WTC11 (cell line): ENCODE data around the gene ZNF593OS. TPM values are rescaled to one million over a fixed set of nuclear protein-coding genes. Genes with fewer than 3 reads are reported as not detected.

ENCODE experiments used
- ATAC-seq: fragments of 200-7000 bp; cut with Tn5 transposase; 2 replicates; pipeline ENCODE4 v1.10.0; 2021; ENCODE audit warnings: mild to moderate bottlenecking, moderate library complexity
- CTCF ChIA-PET: fragments of 300-600 bp; sonication (Branson Sonifier 250); formaldehyde crosslinking; loops from one replicate; lab custom pipeline; 2021; ENCODE audit warnings: antibody characterized with exemption; lab: Charles Lee
- POLR2A ChIA-PET: fragments of 350-600 bp; sonication (Branson Sonifier 250); formaldehyde crosslinking; loops from one replicate; lab custom pipeline; 2021; ENCODE audit warnings: antibody characterized with exemption; lab: Charles Lee
- DNase-seq: peaks from one replicate; pipeline ENCODE4 v3.0.0; 2021; ENCODE audit warnings: low spot score
- H3K27ac Mint-ChIP-seq: 2 replicates; pipeline ENCODE4 v1.8.0; 2021; ENCODE audit warnings: mixed read lengths
- H3K27me3 Mint-ChIP-seq: 2 replicates; pipeline ENCODE4 v1.8.0; 2021; ENCODE audit warnings: low read depth, mild to moderate bottlenecking, moderate library complexity, mixed read lengths
- H3K36me3 Mint-ChIP-seq: 2 replicates; pipeline ENCODE4 v1.8.0; 2021; ENCODE audit warnings: mixed read lengths
- H3K4me1 Mint-ChIP-seq: 2 replicates; pipeline ENCODE4 v1.8.0; 2022; ENCODE audit warnings: mixed read lengths
- H3K4me3 Mint-ChIP-seq: 2 replicates; pipeline ENCODE4 v1.8.0; 2021; ENCODE audit warnings: mild to moderate bottlenecking, moderate library complexity, mixed read lengths
- H3K9me3 Mint-ChIP-seq: 2 replicates; pipeline ENCODE4 v1.8.0; 2021; ENCODE audit warnings: mixed read lengths
- ATF1 ChIP-seq: sonication (generic); formaldehyde crosslinking; IDR thresholded peaks from 2 replicates; pipeline ENCODE4 v1.8.1; 2023; ENCODE audit warnings: mild to moderate bottlenecking, moderate library complexity, missing genetic modification reagents
- CBFB ChIP-seq: sonication (generic); formaldehyde crosslinking; IDR thresholded peaks from 2 replicates; pipeline ENCODE4 v1.8.1; 2022; ENCODE audit warnings: mild to moderate bottlenecking, low read depth, missing genetic modification reagents
- GTF2I ChIP-seq: fragments of 250-450 bp; sonication (Bioruptor Pico); conservative IDR thresholded peaks from 2 replicates; pipeline ENCODE4 v1.4.0; 2021; ENCODE audit warnings: mild to moderate bottlenecking
- JAZF1 ChIP-seq: fragments of 250-450 bp; sonication (Bioruptor Pico); IDR thresholded peaks from 2 replicates; pipeline ENCODE4 v1.9.0; 2021; ENCODE audit warnings: moderate library complexity, mild to moderate bottlenecking, inconsistent platforms
- SMAD4 ChIP-seq: sonication (generic); formaldehyde crosslinking; IDR thresholded peaks from 2 replicates; pipeline ENCODE4 v1.8.0; 2022; ENCODE audit warnings: mild to moderate bottlenecking, missing genetic modification reagents
- ZBTB21 ChIP-seq: sonication (generic); formaldehyde crosslinking; IDR thresholded peaks from 2 replicates; pipeline ENCODE4 v1.8.1; 2023; ENCODE audit warnings: mild to moderate bottlenecking, missing genetic modification reagents, borderline replicate concordance
- ZNF219 ChIP-seq: sonication (generic); formaldehyde crosslinking; IDR thresholded peaks from 2 replicates; pipeline ENCODE4 v1.8.0; 2023; ENCODE audit warnings: missing genetic modification reagents, mild to moderate bottlenecking, borderline replicate concordance
- ZNF396 ChIP-seq: fragments of 250-450 bp; sonication (Bioruptor Pico); IDR thresholded peaks from 2 replicates; pipeline ENCODE4 v1.8.0; 2021; ENCODE audit warnings: mild to moderate bottlenecking, moderate library complexity, borderline replicate concordance
- ZNF671 ChIP-seq: fragments of 250-450 bp; sonication (Bioruptor Pico); IDR thresholded peaks from 2 replicates; pipeline ENCODE4 v1.8.0; 2021; ENCODE audit warnings: mild to moderate bottlenecking
- total RNA-seq: library from RNA; stranded (reverse); gene quantifications from 3 replicates; pipeline ENCODE4 v1.2.3, GENCODE V29; 2021
- TF ChIP-seq, protein P1 (sequence below): sonication (generic); formaldehyde crosslinking; IDR thresholded peaks from 2 replicates; pipeline ENCODE4 v1.8.1; 2023; ENCODE audit warnings: mild to moderate bottlenecking, missing genetic modification reagents, moderate library complexity
- TF ChIP-seq, protein P2 (sequence below): sonication (generic); formaldehyde crosslinking; conservative IDR thresholded peaks from 2 replicates; pipeline ENCODE4 v1.8.1; 2022; ENCODE audit warnings: mild to moderate bottlenecking, missing genetic modification reagents
- TF ChIP-seq, protein P3 (sequence below): sonication (generic); formaldehyde crosslinking; IDR thresholded peaks from 2 replicates; pipeline ENCODE4 v1.8.1; 2022; ENCODE audit warnings: low read depth, mild to moderate bottlenecking, moderate library complexity, missing genetic modification reagents, borderline replicate concordance
- TF ChIP-seq, protein P4 (sequence below): sonication (generic); formaldehyde crosslinking; IDR thresholded peaks from 2 replicates; pipeline ENCODE4 v1.8.0; 2023; ENCODE audit warnings: missing genetic modification reagents, mild to moderate bottlenecking, borderline replicate concordance
- TF ChIP-seq, protein P5 (sequence below): sonication (generic); formaldehyde crosslinking; IDR thresholded peaks from 2 replicates; pipeline ENCODE4 v1.8.0; 2022; ENCODE audit warnings: mild to moderate bottlenecking, missing genetic modification reagents
- TF ChIP-seq, protein P6 (sequence below): sonication (generic); formaldehyde crosslinking; IDR thresholded peaks from 2 replicates; pipeline ENCODE4 v1.8.1; 2022; ENCODE audit warnings: low read depth, missing genetic modification reagents, borderline replicate concordance
- TF ChIP-seq, protein P7 (sequence below): sonication (generic); formaldehyde crosslinking; IDR thresholded peaks from 2 replicates; pipeline ENCODE4 v1.8.1; 2022; ENCODE audit warnings: missing genetic modification reagents, borderline replicate concordance
- TF ChIP-seq, protein P8 (sequence below): sonication (generic); formaldehyde crosslinking; IDR thresholded peaks from 2 replicates; pipeline ENCODE4 v1.8.1; 2022; ENCODE audit warnings: mild to moderate bottlenecking, moderate library complexity, missing genetic modification reagents
- TF ChIP-seq, protein P9 (sequence below): sonication (generic); formaldehyde crosslinking; IDR thresholded peaks from 2 replicates; pipeline ENCODE4 v1.8.1; 2023; ENCODE audit warnings: mild to moderate bottlenecking, moderate library complexity, missing genetic modification reagents

Gene ZNF593OS
- total RNA-seq, 1 experiment from 2014 or later: not detected

DNA sequence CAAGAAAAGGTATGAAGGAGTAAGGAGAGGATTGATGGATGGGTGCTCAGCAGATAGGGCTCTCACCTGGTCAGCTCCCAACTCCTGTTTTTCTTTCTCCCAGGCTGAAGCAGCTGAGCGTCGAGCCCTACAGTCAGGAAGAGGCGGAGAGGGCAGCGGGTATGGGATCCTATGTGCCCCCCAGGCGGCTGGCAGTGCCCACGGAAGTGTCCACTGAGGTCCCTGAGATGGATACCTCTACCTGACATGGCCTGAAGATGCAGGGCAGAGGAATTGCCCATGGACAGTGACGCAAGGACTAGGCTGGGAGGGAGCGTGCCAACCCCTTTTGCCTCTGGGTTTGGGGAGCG is 1.2 kb downstream of the ZNF593OS start:
- Mint-ChIP-seq H3K27ac (no peak overlapping the region), H3K4me1 (peaks cover 25% of the 10 kb centered on the region), H3K27me3 (peaks cover 9% of the 10 kb centered on the region), H3K4me3 (peak overlapping the region; percentile 85), H3K36me3 (no peaks in the 10 kb centered on the region), H3K9me3 (no peaks in the 10 kb centered on the region)
- POLR2A ChIA-PET: interaction anchor here (1.4 to 1.8 kb wide), 3 partner anchors 14 to 64 kb away, joined by 4 to 9 read pairs (median 7); partner anchors contain the start of genes CATSPER4 and CEP85
- DNase-seq (no peak), ATAC-seq (no peak)
- TF ChIP-seq ATF1 (CRISPR knock-in tag): no peak
- TF ChIP-seq, protein P1, sequence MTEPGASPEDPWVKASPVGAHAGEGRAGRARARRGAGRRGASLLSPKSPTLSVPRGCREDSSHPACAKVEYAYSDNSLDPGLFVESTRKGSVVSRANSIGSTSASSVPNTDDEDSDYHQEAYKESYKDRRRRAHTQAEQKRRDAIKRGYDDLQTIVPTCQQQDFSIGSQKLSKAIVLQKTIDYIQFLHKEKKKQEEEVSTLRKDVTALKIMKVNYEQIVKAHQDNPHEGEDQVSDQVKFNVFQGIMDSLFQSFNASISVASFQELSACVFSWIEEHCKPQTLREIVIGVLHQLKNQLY (CRISPR knock-in tag): no peak
- CTCF ChIA-PET: interaction anchor here (0.6 to 4.0 kb wide), 29 partner anchors 8 to 275 kb away, joined by 3 to 61 read pairs (median 7); partner anchors contain the start of genes CATSPER4, CEP85, FAM110D and PDIK1L

DNA sequence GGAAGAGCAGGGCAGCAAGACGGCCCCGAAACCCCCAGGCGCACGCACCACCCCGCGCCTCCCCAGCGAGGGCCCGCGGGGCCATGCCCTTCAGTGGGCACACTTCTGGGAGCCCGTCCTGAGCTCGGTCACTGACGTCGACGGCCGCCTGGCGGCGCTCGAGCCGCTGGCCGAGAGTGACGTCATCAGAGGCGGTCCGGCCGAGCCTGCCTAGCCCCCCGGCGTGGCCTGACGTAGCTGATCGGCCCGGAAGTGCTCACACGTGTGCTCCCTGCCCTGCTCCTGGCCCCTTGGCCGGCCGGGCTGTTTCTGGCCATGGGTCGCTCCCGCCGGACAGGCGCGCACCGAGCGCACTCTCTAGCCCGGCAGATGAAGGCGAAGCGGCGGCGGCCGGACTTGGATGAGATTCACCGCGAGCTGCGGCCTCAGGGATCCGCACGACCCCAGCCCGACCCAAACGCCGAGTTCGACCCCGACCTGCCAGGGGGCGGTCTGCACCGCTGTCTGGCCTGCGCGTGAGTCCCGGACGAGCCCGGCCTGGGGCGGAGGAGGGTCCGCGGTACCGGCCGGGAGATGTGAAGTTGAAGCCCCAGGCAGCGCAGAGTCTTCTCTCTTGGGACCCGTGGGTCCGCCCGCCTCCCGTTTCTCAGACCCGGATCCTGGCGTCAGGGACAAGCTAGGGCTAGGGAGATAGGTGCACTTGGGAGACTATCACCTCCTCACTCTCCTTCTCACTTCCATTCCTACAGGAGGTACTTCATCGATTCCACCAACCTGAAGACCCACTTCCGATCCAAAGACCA is 1.8 kb downstream of the ZNF593OS start, which contains the start of gene ZNF593:
Gene ZNF593, plus strand, starts transcription at position 240 of the 803 bp plus-strand sequence. Its CDS starts 76 bp downstream, at position 316.
- ChIA-PET CTCF (interaction anchor here (0.6 to 4.0 kb wide), 56 partner anchors 9 to 1443 kb away, joined by 3 to 61 read pairs (median 5); partner anchors contain the start of genes CATSPER4, CEP85, FAM110D and PDIK1L), POLR2A (interaction anchor here (0.6 to 1.8 kb wide), 4 partner anchors 13 to 65 kb away, joined by 4 to 9 read pairs (median 6); partner anchors contain the start of genes CATSPER4 and CEP85)
- peaks cover 31% of the 10 kb centered on the region for H3K4me1 Mint-ChIP-seq
- no peaks in the 10 kb centered on the region for H3K36me3 Mint-ChIP-seq
- DNase-seq (peak; percentile 92), ATAC-seq (peak; percentile 76)
- H3K27ac Mint-ChIP-seq: peak within 1 kb of the TSS; percentile 65; the same call in 1 of the 2 replicates
- H3K9me3 Mint-ChIP-seq: no peaks in the 10 kb centered on the region
- H3K4me3 Mint-ChIP-seq: peak within 1 kb of the TSS; percentile 85
- H3K27me3 Mint-ChIP-seq: peaks cover 14% of the 10 kb centered on the region
- TF ChIP-seq, protein P2, sequence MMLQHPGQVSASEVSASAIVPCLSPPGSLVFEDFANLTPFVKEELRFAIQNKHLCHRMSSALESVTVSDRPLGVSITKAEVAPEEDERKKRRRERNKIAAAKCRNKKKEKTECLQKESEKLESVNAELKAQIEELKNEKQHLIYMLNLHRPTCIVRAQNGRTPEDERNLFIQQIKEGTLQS (CRISPR knock-in tag): 0 out of 2 replicates have a peak, but pooled peaks have one; percentile 62
- TF ChIP-seq ZNF671 (CRISPR knock-in tag) (no peak), ZNF219 (CRISPR knock-in tag) (no peak), ZBTB21 (CRISPR knock-in tag) (peak; percentile 100), ZNF396 (no peak), CBFB (CRISPR knock-in tag) (peak; percentile 62; the same call in 1 of the 2 replicates), JAZF1 (CRISPR knock-in tag) (no peak), GTF2I (no peak), SMAD4 (CRISPR knock-in tag) (no peak)
- TF ChIP-seq, protein P3, sequence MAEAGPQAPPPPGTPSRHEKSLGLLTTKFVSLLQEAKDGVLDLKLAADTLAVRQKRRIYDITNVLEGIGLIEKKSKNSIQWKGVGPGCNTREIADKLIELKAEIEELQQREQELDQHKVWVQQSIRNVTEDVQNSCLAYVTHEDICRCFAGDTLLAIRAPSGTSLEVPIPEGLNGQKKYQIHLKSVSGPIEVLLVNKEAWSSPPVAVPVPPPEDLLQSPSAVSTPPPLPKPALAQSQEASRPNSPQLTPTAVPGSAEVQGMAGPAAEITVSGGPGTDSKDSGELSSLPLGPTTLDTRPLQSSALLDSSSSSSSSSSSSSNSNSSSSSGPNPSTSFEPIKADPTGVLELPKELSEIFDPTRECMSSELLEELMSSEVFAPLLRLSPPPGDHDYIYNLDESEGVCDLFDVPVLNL: no peak
- TF ChIP-seq, protein P4, sequence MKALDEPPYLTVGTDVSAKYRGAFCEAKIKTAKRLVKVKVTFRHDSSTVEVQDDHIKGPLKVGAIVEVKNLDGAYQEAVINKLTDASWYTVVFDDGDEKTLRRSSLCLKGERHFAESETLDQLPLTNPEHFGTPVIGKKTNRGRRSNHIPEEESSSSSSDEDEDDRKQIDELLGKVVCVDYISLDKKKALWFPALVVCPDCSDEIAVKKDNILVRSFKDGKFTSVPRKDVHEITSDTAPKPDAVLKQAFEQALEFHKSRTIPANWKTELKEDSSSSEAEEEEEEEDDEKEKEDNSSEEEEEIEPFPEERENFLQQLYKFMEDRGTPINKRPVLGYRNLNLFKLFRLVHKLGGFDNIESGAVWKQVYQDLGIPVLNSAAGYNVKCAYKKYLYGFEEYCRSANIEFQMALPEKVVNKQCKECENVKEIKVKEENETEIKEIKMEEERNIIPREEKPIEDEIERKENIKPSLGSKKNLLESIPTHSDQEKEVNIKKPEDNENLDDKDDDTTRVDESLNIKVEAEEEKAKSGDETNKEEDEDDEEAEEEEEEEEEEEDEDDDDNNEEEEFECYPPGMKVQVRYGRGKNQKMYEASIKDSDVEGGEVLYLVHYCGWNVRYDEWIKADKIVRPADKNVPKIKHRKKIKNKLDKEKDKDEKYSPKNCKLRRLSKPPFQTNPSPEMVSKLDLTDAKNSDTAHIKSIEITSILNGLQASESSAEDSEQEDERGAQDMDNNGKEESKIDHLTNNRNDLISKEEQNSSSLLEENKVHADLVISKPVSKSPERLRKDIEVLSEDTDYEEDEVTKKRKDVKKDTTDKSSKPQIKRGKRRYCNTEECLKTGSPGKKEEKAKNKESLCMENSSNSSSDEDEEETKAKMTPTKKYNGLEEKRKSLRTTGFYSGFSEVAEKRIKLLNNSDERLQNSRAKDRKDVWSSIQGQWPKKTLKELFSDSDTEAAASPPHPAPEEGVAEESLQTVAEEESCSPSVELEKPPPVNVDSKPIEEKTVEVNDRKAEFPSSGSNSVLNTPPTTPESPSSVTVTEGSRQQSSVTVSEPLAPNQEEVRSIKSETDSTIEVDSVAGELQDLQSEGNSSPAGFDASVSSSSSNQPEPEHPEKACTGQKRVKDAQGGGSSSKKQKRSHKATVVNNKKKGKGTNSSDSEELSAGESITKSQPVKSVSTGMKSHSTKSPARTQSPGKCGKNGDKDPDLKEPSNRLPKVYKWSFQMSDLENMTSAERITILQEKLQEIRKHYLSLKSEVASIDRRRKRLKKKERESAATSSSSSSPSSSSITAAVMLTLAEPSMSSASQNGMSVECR (CRISPR knock-in tag): peak; percentile 86; the same call in 1 of the 2 replicates
- TF ChIP-seq, protein P5, sequence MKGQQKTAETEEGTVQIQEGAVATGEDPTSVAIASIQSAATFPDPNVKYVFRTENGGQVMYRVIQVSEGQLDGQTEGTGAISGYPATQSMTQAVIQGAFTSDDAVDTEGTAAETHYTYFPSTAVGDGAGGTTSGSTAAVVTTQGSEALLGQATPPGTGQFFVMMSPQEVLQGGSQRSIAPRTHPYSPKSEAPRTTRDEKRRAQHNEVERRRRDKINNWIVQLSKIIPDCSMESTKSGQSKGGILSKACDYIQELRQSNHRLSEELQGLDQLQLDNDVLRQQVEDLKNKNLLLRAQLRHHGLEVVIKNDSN (CRISPR knock-in tag): peak; percentile 72; the same call in 1 of the 2 replicates
- TF ChIP-seq, protein P6, sequence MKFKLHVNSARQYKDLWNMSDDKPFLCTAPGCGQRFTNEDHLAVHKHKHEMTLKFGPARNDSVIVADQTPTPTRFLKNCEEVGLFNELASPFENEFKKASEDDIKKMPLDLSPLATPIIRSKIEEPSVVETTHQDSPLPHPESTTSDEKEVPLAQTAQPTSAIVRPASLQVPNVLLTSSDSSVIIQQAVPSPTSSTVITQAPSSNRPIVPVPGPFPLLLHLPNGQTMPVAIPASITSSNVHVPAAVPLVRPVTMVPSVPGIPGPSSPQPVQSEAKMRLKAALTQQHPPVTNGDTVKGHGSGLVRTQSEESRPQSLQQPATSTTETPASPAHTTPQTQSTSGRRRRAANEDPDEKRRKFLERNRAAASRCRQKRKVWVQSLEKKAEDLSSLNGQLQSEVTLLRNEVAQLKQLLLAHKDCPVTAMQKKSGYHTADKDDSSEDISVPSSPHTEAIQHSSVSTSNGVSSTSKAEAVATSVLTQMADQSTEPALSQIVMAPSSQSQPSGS: 0 out of 2 replicates have a peak, but pooled peaks have one; percentile 16
- TF ChIP-seq, protein P7, sequence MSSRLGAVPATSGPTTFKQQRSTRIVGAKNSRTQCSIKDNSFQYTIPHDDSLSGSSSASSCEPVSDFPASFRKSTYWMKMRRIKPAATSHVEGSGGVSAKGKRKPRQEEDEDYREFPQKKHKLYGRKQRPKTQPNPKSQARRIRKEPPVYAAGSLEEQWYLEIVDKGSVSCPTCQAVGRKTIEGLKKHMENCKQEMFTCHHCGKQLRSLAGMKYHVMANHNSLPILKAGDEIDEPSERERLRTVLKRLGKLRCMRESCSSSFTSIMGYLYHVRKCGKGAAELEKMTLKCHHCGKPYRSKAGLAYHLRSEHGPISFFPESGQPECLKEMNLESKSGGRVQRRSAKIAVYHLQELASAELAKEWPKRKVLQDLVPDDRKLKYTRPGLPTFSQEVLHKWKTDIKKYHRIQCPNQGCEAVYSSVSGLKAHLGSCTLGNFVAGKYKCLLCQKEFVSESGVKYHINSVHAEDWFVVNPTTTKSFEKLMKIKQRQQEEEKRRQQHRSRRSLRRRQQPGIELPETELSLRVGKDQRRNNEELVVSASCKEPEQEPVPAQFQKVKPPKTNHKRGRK (CRISPR knock-in tag): no peak
- TF ChIP-seq, protein P8, sequence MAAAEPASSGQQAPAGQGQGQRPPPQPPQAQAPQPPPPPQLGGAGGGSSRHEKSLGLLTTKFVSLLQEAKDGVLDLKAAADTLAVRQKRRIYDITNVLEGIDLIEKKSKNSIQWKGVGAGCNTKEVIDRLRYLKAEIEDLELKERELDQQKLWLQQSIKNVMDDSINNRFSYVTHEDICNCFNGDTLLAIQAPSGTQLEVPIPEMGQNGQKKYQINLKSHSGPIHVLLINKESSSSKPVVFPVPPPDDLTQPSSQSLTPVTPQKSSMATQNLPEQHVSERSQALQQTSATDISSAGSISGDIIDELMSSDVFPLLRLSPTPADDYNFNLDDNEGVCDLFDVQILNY: 0 out of 2 replicates have a peak, but pooled peaks have one; percentile 58
- TF ChIP-seq, protein P9, sequence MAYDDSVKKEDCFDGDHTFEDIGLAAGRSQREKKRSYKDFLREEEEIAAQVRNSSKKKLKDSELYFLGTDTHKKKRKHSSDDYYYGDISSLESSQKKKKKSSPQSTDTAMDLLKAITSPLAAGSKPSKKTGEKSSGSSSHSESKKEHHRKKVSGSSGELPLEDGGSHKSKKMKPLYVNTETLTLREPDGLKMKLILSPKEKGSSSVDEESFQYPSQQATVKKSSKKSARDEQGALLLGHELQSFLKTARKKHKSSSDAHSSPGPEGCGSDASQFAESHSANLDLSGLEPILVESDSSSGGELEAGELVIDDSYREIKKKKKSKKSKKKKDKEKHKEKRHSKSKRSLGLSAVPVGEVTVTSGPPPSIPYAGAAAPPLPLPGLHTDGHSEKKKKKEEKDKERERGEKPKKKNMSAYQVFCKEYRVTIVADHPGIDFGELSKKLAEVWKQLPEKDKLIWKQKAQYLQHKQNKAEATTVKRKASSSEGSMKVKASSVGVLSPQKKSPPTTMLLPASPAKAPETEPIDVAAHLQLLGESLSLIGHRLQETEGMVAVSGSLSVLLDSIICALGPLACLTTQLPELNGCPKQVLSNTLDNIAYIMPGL: peak; percentile 99
